Neural cell (in vitro differentiated cells): Measurements from ENCODE around the gene CUEDC1. TPM values are rescaled to one million over a fixed set of nuclear protein-coding genes. Genes with fewer than 3 reads are reported as not detected.

ENCODE experiments used
- H2AFZ ChIP-seq: fragments of 200-600, 300-800 bp; sonication (generic), shearing (Covaris generic); 2 replicates; pipeline ENCODE4 v1.6.0; 2014; ENCODE audit warnings: low read depth, mild to moderate bottlenecking, antibody characterized with exemption, low read length, moderate library complexity
- H3F3A ChIP-seq: fragments of 200-600 bp; shearing (Covaris generic); 2 replicates; pipeline ENCODE4 v1.6.1; 2016; ENCODE audit warnings: mild to moderate bottlenecking, moderate library complexity, mixed read lengths, antibody characterized with exemption, low read length; ENCODE audit not compliant: insufficient read depth, poor library complexity, severe bottlenecking
- H3K27ac ChIP-seq: fragments of 200-600, 300-800 bp; sonication (generic), shearing (Covaris generic); 2 replicates; pipeline ENCODE4 v1.5.1; 2014; ENCODE audit warnings: mild to moderate bottlenecking, low read length, moderate library complexity
- H3K27me3 ChIP-seq: fragments of 300-800, 200-600 bp; sonication (generic), shearing (Covaris generic); 2 replicates; pipeline ENCODE4 v1.6.0; 2014; ENCODE audit warnings: mild to moderate bottlenecking, low read depth, low read length, moderate library complexity; ENCODE audit not compliant: insufficient read depth
- H3K36me3 ChIP-seq: fragments of 300-800, 200-600 bp; sonication (generic), shearing (Covaris generic); 2 replicates; pipeline ENCODE4 v1.5.1; 2014; ENCODE audit warnings: mild to moderate bottlenecking, antibody characterized with exemption, low read length, moderate library complexity; ENCODE audit not compliant: insufficient read depth
- H3K4me2 ChIP-seq: fragments of 300-800, 200-600 bp; sonication (generic), shearing (Covaris generic); 2 replicates; pipeline ENCODE4 v1.6.0; 2014; ENCODE audit warnings: mild to moderate bottlenecking, low read length
- H3K4me3 ChIP-seq: fragments of 300-800, 200-600 bp; sonication (generic), shearing (Covaris generic); 2 replicates; pipeline ENCODE4 v1.5.1; 2014; ENCODE audit warnings: mild to moderate bottlenecking, low read length, moderate library complexity
- H3K79me2 ChIP-seq: fragments of 200-600 bp; shearing (Covaris generic); replicated peaks from 2 replicates; pipeline ENCODE4 v1.6.0; 2014; ENCODE audit warnings: mild to moderate bottlenecking, low read length, moderate library complexity; ENCODE audit not compliant: insufficient read depth
- H3K9ac ChIP-seq: fragments of 300-800, 200-600 bp; sonication (generic), shearing (Covaris generic); 2 replicates; pipeline ENCODE4 v1.6.1; 2016; ENCODE audit warnings: mild to moderate bottlenecking, low read length, mixed read lengths
- H3K9me2 ChIP-seq: fragments of 200-600 bp; shearing (Covaris generic); 2 replicates; pipeline ENCODE4 v1.6.1; 2016; ENCODE audit warnings: mild to moderate bottlenecking, low read length, mixed read lengths; ENCODE audit not compliant: insufficient read depth
- H3K9me3 ChIP-seq: fragments of 200-600, 300-800 bp; sonication (generic), shearing (Covaris generic); 2 replicates; pipeline ENCODE4 v1.6.1; 2016; ENCODE audit warnings: mild to moderate bottlenecking, mixed run types, low read length, moderate library complexity, mixed read lengths
- H4K20me1 ChIP-seq: fragments of 200-600 bp; shearing (Covaris generic); 2 replicates; pipeline ENCODE4 v1.6.1; 2016; ENCODE audit warnings: mild to moderate bottlenecking, mixed run types; ENCODE audit not compliant: insufficient read depth
- EP300 ChIP-seq: fragments of 450-650 bp; conservative IDR thresholded peaks from 2 replicates; pipeline ENCODE4 v1.6.1; 2014; ENCODE audit warnings: antibody characterized with exemption, mild to moderate bottlenecking, moderate library complexity; ENCODE audit not compliant: poor library complexity, severe bottlenecking
- EZH2 ChIP-seq: fragments of 200-600, 300-800 bp; shearing (Covaris generic), sonication (generic); IDR thresholded peaks from 2 replicates; pipeline ENCODE4 v1.6.1; 2014; ENCODE audit warnings: antibody characterized with exemption, low read length, borderline replicate concordance, mild to moderate bottlenecking; ENCODE audit not compliant: insufficient read depth, poor library complexity, severe bottlenecking
- MXI1 ChIP-seq: fragments of 450-650 bp; conservative IDR thresholded peaks from 2 replicates; pipeline ENCODE4 v1.6.1; 2014; ENCODE audit warnings: antibody characterized with exemption, mild to moderate bottlenecking; ENCODE audit not compliant: poor library complexity, severe bottlenecking
- POLR2AphosphoS5 ChIP-seq: IDR thresholded peaks from 2 replicates; pipeline ENCODE4 v1.6.1; 2012
- RAD21 ChIP-seq: fragments of 450-650 bp; conservative IDR thresholded peaks from 2 replicates; pipeline ENCODE4 v1.6.1; 2014; ENCODE audit warnings: antibody characterized with exemption, mild to moderate bottlenecking, moderate library complexity
- SMC3 ChIP-seq: fragments of 450-650 bp; conservative IDR thresholded peaks from 2 replicates; pipeline ENCODE4 v1.6.1; 2014; ENCODE audit warnings: antibody characterized with exemption, mild to moderate bottlenecking, moderate library complexity; ENCODE audit not compliant: poor library complexity
- TAF1 ChIP-seq: IDR thresholded peaks from 2 replicates; pipeline ENCODE4 v1.6.1; 2012; ENCODE audit warnings: low read depth
- polyA plus RNA-seq: library from polyadenylated mRNA; depleted of rRNA; stranded (reverse); fragments of >200 nt; gene quantifications from 2 replicates; pipeline ENCODE4 v1.2.3, GENCODE V29; 2014
- TF ChIP-seq, protein P1 (sequence below): fragments of 450-650 bp; IDR thresholded peaks from 2 replicates; pipeline ENCODE4 v1.5.1; 2014; ENCODE audit warnings: antibody characterized with exemption, mild to moderate bottlenecking, moderate library complexity; ENCODE audit not compliant: poor library complexity, severe bottlenecking
- TF ChIP-seq, protein P2 (sequence below): IDR thresholded peaks from 2 replicates; pipeline ENCODE4 v1.6.1; 2012; ENCODE audit warnings: borderline replicate concordance

Gene CUEDC1
- polyA plus RNA-seq, 1 donor from 2014 or later = 27.0 TPM

DNA sequence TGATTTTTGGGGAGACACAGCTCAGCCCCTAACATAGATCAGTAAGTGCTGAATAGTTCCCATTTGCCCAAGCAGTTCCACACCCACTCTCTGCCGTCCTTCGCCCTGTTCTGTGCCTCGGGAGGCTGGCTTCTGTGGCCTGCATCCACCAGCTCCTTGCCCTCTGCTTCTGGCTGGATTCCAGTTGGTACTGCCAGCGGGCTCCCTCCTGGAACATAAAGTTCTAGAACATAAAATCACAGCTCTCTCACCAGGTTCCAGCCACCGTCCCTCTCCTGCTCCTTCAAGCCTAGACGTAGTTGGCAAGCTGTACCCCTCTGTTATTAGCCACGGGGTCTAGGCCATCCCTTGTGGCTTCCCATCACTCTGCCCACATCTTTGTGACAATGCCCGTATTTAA is 101.5 kb downstream of the CUEDC1 start:
- Histone ChIP-seq H3K9me2 (no peaks in the 10 kb centered on the region), H3K4me2 (no peak overlapping the region), H3K79me2 (peaks cover 10% of the 10 kb centered on the region), H2AFZ (no peak overlapping the region), H3K9ac (no peak overlapping the region), H3K4me3 (no peak overlapping the region), H3K36me3 (no peaks in the 10 kb centered on the region), H3F3A (no peaks in the 10 kb centered on the region), H4K20me1 (no peaks in the 10 kb centered on the region), H3K27me3 (no peaks in the 10 kb centered on the region), H3K27ac (no peak overlapping the region), H3K9me3 (no peaks in the 10 kb centered on the region)
- TF ChIP-seq, protein P1, sequence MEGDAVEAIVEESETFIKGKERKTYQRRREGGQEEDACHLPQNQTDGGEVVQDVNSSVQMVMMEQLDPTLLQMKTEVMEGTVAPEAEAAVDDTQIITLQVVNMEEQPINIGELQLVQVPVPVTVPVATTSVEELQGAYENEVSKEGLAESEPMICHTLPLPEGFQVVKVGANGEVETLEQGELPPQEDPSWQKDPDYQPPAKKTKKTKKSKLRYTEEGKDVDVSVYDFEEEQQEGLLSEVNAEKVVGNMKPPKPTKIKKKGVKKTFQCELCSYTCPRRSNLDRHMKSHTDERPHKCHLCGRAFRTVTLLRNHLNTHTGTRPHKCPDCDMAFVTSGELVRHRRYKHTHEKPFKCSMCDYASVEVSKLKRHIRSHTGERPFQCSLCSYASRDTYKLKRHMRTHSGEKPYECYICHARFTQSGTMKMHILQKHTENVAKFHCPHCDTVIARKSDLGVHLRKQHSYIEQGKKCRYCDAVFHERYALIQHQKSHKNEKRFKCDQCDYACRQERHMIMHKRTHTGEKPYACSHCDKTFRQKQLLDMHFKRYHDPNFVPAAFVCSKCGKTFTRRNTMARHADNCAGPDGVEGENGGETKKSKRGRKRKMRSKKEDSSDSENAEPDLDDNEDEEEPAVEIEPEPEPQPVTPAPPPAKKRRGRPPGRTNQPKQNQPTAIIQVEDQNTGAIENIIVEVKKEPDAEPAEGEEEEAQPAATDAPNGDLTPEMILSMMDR = no peak
- no peak for TF ChIP-seq POLR2AphosphoS5
- TF ChIP-seq, protein P2, sequence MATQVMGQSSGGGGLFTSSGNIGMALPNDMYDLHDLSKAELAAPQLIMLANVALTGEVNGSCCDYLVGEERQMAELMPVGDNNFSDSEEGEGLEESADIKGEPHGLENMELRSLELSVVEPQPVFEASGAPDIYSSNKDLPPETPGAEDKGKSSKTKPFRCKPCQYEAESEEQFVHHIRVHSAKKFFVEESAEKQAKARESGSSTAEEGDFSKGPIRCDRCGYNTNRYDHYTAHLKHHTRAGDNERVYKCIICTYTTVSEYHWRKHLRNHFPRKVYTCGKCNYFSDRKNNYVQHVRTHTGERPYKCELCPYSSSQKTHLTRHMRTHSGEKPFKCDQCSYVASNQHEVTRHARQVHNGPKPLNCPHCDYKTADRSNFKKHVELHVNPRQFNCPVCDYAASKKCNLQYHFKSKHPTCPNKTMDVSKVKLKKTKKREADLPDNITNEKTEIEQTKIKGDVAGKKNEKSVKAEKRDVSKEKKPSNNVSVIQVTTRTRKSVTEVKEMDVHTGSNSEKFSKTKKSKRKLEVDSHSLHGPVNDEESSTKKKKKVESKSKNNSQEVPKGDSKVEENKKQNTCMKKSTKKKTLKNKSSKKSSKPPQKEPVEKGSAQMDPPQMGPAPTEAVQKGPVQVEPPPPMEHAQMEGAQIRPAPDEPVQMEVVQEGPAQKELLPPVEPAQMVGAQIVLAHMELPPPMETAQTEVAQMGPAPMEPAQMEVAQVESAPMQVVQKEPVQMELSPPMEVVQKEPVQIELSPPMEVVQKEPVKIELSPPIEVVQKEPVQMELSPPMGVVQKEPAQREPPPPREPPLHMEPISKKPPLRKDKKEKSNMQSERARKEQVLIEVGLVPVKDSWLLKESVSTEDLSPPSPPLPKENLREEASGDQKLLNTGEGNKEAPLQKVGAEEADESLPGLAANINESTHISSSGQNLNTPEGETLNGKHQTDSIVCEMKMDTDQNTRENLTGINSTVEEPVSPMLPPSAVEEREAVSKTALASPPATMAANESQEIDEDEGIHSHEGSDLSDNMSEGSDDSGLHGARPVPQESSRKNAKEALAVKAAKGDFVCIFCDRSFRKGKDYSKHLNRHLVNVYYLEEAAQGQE = no peak
- no peak for TF ChIP-seq EP300
- no peak for TF ChIP-seq TAF1
- TF ChIP-seq EZH2 = no peak
- no peak for TF ChIP-seq MXI1
- TF ChIP-seq RAD21 = no peak
- TF ChIP-seq SMC3 = no peak

DNA sequence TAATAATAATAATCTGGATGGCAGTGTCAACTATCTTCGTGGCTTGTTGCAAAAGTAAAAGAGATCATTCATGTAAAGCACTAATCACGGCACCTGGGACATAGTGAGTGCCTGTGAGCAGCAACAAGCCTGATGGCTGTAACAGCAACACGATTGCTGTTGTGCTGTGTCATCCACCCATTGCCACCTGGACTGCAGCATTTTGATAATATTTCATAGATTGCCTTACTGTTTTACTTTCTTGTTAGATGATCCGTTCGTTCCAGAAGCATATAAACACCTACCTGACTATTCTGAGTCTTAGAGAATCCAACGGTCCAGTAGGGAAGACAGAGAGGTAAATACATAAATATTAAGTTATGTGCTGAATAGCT is 102.3 kb downstream of the CUEDC1 start:
- Histone ChIP-seq H3K27me3 (no peaks in the 10 kb centered on the region), H3K9me3 (no peaks in the 10 kb centered on the region), H3K4me3 (no peak overlapping the region), H3K9ac (no peak overlapping the region), H3K27ac (no peak overlapping the region), H3F3A (no peaks in the 10 kb centered on the region), H3K9me2 (no peaks in the 10 kb centered on the region), H2AFZ (no peak overlapping the region), H4K20me1 (no peaks in the 10 kb centered on the region), H3K36me3 (no peaks in the 10 kb centered on the region), H3K79me2 (peaks cover 11% of the 10 kb centered on the region), H3K4me2 (no peak overlapping the region)
- TF ChIP-seq SMC3 = no peak
- no peak for TF ChIP-seq RAD21
- TF ChIP-seq, protein P1 = no peak
- TF ChIP-seq TAF1 = no peak
- TF ChIP-seq, protein P2 = no peak
- TF ChIP-seq EP300 = no peak
- TF ChIP-seq POLR2AphosphoS5 = no peak
- TF ChIP-seq EZH2 = no peak
